ENCODE results near the gene LCMT2.

Gene LCMT2

GRCh38 chr15:43274136-43274535, 56.2 kb downstream of the LCMT2 start:
- no peak overlapping the region for H3K9ac ChIP-seq (ENCODE audit: low read length in 2 of 2)
- H3K4me3 ChIP-seq (ENCODE audit: low read length in 2 of 2) = no peak overlapping the region
- no peak overlapping the region for H3K27ac ChIP-seq (ENCODE audit: low read length)
- no peaks in the 10 kb centered on the region for H3K4me1 ChIP-seq (ENCODE audit: control insufficient read depth, insufficient read depth, low read length)
- H3K36me3 ChIP-seq (ENCODE audit: control insufficient read depth in 2 of 2, insufficient read depth in 2 of 2, low read length in 2 of 2) = no peaks in the 10 kb centered on the region
- H3K9me3 ChIP-seq (ENCODE audit: control insufficient read depth in 2 of 2, low read length in 2 of 2) = peaks cover 2 to 3% of the 10 kb centered on the region in 2 donors
- peaks cover 2 to 11% of the 10 kb centered on the region in 2 donors for H3K27me3 ChIP-seq (ENCODE audit: control insufficient read depth in 1 of 2, insufficient read depth in 2 of 2, low read length in 2 of 2)
